HG03064 (cell line): Measurements from ENCODE around the gene RABGAP1L.

Experiments
- ATAC-seq: cut with Tn5 transposase; IDR thresholded peaks from one replicate; pipeline ENCODE4 v1.9.1; 2021; ENCODE audit warnings: low read depth; ENCODE audit not compliant: unreplicated experiment

RABGAP1L gene

DNA sequence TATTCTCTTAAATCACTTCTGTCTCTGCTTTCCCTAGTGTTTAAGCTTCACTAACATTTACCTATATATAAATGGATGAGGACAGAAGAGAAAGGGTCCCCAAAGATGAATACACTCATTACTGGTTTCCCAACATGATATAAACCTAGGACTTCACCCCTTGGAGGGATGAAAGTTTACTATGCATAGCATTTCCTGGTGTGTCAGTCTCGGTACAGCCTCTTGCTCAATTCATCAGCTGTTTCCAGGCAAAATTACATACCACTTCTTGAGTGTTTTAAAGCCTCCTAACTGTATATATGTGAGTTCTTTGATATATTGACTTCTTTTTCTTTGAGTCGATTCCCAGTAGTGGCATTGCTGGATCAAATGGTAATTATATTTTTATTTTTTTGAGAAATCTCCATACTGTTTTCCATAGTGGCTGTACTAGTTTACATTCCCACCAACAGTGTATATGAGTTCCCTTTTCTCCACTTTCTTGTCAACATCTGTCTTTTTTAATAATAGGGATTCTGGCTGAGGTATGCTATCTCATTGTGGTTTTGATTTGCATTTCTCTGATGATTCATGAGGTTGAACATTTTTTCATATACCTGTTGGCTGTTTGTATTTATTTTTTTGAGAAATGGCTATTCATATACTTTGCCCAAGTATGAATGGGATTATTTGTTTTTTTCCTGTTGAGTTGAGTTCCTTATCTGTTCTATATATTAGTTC is 581.1 kb downstream of the RABGAP1L start:
- no peak for ATAC-seq

DNA sequence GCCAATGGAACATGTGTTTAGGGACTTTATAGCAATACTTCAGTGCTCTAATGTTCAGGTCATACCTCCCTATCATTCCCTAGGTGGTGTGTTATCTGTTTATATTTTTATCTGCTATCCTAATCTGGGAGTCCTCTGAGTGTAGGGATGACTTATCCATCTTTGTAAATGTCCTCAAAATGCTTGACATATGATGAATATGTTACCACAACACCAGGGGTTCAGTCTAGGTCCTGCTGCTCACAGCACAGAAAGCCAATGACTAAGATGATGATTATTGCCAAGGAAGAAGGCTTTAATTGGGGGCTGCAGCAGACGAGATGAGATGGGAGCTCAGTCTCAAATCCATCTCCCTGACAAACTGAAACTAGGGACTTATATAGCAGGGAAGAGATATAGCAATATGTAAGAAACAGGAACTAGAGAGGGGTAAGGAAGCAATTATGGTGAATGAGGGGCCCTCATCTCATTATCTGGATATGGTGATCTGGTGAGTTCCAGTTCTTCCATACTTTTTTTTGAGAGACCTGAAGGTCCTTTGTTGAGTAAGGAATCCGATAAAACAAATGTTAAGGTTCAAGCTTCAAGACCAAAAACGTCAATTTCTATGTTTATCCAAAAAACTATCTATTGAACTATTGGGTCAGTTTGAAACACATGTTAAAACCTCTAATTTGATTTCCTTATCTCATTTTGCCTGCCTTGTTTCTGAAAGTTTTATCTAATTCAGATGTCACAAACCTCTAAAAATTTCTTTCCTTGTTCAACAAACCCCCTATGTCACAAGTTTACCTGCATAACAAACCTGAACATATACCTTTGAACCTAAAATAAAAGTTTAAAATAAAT is 583.7 kb downstream of the RABGAP1L start:
- no peak for ATAC-seq

DNA sequence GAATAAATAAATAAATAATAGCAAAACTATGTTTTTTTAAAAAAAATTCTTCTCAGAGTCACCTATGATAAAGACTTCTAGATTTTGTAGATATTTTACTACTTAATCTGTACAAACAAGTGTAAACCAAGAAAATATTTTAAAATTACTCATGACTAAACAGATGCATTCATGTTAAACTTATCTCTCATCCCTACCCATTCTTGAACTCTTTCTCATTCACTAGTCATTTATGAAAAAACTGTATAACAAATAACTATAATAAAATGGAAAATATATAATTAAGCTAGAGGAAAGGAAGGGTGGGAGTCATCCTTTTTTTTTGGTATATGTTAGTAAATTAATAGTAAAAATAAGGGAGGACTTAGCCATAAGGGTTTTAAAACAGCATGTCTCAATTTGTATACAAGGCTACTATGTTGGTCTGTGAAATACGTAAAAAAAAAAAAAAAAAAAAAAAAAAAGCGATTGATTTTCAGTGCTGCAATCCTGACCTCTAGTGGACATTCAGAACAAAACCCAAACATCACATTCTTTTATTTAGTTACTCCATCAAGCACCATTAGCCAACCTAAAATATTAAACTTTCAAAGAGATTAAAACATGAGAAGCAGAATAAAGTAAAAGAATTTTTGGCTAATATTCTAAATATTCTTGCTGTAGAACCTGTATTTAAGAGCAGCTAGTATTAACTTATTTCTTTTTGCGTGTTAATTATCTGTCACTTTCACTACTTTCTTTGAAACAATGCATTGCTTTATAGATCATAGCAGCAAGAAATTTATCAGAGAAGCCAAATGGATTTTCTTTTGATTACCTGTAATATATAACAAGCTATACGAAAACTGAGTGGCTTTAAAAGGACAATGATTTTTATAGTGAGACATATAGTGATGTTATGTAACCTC is 584.6 kb downstream of the RABGAP1L start:
- no peak for ATAC-seq

DNA sequence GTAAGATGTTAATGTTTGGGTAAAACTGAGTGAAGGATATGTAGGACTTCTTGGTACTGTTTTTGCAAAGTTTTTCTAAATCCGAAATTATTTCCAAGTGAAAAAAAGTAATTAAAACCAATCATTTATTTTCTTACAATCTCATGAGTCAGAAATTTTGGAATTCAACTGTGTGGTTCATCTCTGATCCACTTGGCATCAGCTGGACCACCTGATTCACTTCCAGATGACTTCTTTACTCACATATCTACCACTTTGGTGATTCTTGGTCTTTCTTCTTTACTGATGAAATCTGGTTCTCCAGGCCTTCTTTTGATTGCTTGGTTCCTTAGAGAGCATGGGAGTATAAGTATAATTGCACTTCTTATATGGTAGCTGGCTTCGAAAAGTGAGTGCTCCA is 585.6 kb downstream of the RABGAP1L start:
- ATAC-seq: no peak

DNA sequence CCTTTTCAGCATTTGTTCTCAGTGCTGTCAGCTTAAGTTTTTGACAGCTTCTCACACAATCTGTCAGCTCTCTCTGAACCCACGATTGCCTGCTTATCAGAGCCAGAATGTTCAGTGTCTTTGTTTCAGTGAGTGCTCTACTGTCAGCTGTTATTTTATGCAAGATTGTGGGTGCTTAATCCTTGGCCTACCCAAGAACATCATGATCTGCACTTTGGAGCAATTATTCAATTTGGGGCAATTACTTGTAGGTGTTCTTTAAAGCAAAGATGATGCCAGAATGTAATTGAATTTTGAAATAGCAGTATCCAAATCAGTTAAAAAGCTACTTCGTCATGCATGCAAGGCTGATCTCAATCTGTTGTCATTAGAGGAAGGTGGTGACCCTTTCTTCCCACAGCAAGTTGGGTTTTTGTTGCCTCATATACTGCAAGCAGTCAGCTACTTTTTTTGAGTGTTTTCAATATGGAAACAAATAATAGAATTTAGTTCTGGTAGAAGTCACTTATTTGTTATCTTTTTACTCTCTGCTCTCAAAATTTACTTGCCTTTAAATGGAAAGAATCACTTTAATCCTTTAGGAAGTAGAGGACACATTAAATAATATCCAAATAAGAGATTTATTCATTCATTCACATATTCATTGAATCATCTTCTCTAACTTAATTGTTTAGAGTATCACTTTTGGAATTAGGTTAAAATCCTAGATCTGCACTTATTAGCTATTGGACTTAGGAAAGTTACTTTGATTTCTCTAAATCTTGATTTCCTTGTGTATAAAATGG is 586.9 kb downstream of the RABGAP1L start:
- no peak for ATAC-seq

DNA sequence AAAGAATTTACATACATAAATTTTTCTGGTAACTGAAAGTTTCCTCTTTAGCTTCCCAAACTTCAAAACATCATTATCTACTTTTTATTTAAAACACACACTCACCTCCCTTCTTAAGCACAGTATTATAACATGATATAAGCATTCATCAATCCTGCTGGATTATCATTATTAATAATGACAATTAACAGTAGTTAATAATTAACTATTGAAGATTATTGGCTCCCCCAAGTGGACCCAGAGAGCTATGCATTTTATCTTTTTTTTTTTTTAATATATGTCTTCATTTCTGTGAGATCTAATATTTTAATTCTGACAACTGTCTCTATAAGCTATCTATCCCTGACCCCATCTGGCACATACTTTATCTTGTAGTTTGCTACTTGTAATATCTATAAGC is 588.3 kb downstream of the RABGAP1L start:
- ATAC-seq: no peak

DNA sequence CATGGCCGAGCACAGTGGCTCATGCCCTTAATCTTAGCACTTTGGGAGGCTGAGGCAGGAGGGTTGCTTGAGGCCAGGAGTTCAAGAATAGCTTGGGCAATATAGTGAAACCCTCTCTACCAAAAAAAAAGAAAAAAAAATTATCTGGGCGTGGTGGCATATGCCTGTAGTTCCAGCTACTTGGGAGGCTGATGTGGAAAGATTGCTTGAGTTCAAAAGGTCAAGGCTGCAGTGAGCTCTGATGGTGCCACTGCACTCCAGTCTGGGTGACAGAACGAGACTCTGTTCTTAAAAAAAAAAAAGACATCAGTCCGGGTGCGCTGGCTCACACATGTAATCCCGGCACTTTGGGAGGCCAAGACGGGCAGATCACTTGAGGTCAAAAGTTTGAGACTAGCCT is 589.3 kb downstream of the RABGAP1L start:
- no peak for ATAC-seq

DNA sequence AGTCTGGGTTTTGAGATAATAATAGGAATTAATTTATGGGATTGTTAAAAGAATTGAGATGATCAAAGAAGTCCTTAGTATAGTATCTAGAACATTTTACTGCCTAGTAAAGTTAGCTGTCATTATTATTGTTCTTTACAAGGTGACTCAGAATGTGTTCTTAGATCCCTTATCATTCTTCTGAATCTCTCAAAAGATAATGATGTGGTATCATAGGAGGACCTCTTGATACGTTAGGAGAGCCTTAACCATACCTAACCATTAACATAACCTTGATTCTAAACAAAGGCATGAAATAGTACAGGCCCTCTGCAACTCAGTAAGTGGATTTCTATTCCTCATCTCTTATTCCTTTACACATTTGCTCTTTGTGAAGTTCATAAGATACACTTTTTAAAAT is 593.8 kb downstream of the RABGAP1L start:
- no peak for ATAC-seq

DNA sequence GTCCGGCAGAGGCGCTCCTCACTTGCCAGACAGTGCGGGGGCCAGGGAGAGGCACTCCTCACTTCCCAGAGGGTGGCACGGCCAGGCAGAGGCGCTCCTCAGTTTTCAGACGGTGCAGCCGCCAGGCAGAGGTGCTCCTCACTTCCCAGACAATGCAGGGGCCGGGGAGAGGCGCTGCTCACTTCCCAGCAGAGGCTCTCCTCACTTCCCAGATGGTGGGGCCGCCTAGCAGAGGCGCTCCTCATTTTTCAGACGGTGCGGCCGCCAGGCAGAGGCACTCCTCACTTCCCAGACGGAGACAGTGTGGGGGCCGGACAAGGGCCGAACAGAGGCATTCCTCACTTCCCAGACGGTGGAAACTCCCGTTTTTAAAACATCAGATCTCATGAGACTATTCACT is 602.0 kb downstream of the RABGAP1L start:
- no peak for ATAC-seq

DNA sequence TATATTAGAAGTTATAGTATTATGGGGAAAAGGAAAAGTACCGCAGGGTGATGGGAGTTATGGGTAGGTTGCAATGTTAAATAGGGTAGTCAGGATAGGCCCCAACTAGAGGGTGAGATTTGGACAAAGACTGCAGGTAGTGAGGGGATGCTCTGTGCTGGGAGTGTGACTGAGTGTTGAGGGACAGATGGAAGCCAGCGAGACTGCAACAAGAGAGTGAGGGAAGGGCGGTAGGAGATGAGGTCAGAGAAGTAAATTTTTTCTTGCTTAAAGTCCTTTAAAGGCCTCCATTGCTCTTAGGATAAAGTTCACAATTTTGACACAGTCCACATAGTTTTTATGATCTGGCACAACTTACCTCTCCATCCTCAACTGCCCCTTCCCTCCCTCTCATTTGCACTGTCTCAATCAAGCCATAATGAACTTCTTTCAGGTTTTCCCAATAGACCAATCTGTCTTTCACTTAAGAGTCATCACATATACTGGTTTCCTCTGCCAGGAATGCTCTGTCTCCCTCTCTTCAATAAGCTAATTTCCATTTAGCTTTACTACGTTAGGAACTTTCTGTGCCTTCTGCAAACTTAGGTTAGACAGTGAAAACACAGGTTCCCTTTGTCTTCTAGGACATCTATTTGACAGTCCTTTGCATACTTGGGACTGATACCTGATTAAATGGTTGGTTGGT is 602.7 kb downstream of the RABGAP1L start:
- no peak for ATAC-seq

DNA sequence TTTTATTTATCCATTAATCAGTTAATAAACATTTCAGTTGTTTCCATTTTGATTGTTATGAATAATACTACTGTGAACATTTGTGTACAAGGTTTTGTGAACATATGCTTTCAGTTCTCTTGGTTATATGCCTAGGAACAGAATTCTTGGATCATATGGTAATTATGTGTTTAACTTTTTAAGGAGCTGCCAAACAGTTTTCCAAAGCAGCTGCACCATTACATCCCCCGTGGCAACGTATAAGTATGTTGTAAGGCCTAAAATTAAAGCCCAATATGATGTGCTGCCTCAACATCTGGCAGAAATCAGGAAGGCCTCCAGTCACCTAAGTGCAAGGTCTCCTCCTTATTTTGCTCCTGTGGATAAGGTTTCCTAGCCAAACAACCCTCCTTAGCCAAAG is 604.9 kb downstream of the RABGAP1L start:
- ATAC-seq: no peak

DNA sequence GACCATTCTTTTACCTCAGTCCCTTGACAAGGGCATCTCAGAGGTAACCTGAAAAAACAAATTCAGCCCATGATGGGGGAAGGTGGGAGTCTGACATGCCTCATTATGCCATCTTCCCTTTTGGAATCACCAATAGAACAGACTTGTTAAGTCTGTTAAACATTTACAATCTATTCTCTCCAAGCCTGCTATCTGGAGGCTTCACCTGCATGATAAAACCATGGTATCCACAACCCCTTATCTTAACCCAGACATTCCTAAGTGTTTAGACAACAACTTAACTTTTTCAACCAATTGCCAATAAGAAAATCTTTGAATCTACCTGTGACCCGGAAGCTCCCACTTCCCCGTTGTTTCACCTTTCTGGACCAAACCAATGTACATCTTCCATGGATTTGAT is 607.4 kb downstream of the RABGAP1L start:
- no peak for ATAC-seq

DNA sequence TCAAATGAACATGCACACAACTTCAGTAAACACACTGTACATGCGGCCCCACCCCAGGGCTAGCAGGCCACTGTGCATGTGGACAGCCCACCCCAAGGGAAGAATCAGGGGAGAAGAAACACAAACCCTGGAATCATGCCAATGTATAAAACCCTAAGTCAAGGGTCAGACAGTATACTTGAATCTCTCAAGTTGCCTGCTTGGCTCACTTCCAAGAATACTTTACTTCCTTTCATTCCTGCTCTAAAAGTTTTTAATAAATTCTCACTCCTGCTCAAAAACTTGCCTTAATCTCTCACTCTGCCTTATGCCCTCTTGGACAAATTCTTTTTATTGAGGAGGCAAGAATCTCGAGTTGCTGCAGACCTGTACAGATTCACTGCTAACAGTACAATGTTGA is 609.2 kb downstream of the RABGAP1L start:
- ATAC-seq: no peak

DNA sequence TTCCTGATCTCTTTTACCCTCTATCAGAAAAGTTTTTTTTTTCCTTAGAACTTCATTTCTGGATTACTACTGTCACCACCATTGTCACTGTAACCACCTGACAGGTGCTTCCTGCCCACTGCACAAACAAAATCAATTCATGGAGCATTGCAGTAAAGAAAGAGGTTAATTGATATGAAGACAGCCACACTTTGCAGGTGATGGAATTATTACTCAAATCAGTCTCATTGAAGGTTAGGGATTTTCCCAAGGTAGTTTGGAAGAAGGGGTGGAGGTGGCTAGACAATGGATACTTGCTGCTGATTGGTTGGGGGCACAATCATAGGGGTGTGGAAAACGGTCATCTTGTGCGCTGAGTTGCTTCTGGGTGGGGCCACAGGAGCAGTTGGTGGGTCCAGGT is 609.6 kb downstream of the RABGAP1L start:
- no peak for ATAC-seq

DNA sequence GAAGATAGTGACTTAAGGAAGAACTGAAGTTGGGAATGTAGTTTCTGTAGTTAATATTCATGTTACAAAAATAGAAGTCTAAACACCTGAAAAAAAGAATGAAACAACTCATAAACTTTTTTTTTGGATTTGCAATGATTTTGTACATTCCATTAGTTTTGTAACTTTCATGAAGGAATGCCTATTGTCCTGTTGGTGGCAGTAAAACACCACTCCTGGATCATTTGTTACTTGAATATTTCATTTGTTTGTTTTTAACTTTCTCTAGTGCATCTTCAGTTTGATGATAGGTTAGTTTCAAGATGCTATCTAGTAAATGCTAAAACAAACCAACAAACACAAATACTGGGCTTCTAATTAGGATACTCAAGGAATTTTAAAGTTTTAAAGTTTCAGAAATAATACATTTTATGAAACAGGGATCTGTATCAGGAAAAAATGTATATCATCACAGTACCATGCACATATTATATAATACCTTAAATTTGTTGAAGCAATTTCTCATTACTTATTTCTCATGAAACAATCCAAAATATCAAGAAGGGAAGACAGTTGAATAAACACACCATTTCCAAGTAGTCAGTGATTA is 610.7 kb downstream of the RABGAP1L start:
- no peak for ATAC-seq

DNA sequence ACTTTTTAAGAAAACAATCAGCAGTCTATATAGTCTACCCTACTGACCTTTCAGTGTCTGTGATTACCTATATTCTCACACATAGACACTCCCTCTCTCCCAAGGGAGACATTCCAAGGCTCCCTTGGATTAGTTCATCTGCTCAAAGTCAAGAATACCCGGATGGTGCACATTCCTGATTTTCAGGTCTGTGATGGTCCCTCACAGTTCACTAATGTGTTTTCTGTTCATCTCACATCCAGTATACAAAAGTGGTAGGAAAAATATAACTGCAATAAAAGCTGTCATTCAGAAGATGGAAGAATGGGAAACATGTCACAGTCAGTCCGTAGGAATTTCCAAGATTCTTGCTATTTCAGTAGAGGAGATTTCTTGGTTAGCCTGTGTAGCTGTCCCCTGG is 616.3 kb downstream of the RABGAP1L start:
- no peak for ATAC-seq

DNA sequence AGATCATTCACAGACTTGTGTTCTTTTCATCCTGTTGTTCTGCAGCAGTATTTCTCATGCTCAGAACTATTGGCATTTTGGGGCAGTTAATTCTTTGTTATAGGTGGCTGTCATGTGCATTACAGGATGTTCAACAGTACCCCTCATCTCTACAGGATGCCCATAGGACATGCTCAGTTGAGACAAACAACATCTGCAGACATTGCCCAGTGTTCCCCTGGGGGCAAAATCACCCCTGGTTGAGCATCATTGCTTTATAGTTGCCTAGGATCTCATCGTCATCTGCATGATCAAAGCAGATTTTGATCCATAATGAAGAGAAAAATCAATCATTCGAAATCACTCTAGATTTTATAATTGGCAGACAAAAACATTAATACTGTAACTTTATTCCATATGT is 617.9 kb downstream of the RABGAP1L start:
- ATAC-seq: no peak

DNA sequence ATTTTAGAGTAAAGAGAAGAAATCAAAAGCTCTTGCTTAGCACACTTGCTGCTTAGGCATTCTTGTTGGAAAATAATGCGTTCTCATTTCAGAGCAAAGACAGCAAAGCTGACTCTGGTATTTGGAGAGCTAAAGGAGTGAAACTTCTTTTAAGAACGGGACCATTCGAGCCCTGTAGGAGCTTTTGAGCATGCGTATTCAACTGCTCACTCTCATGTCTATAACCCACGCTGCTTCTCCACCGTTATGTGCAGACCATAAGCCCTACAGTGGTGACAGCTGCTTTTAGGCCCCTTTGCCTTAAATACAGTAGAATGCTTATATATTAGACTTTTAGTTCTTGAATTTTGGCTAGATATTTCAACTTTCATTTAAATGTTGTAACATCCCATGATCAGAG is 626.2 kb downstream of the RABGAP1L start:
- no peak for ATAC-seq

DNA sequence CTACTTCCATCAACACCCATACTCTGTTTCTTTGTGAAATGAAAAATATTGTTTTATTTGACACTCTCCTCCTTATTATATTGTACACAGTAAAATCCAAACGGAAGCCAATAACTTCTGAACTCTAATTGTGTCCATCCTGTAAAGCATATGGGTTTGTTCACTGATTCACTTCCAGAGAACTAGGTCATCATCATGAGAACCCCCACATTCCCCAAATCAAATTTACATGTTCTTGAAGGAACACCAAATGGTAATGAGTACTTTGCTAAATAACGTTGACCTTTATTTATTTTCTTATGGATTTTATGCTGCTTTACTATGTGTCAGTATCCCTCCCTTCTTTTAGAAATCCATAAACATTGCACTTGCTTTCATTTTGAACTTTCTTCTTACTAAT is 627.0 kb downstream of the RABGAP1L start:
- no peak for ATAC-seq
